IPS-NIHi7 (cell line): Measurements from ENCODE around the gene ZNF341.
"Not testable (repeated sequence)": the region's sequence is repeated elsewhere in the genome, so short reads cannot be mapped to it uniquely, and the experiment has no call there.

Source experiments
- DNase-seq: peaks from one replicate; pipeline ENCODE4 v3.0.0; 2012; ENCODE audit warnings: mixed read lengths; ENCODE audit errors: extremely low spot score

Gene ZNF341

DNA sequence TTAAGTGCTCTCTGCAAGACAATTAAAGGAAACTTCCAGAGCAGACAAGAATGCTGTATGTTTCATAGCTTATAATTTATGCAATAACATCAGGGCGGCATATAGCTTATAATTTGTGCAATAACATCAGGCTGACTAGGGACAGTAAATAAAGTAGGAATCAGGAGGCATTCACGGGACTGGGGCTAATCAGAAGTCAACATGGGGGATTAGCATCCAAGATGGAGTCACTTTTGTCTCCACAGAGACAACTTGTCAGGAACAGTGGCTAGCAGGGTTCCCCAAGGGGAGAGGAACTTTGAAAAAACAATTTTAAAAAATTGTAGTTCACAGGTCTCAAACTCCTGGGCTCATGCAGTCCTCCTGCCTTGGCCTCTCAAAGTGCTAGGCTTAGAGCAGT is 3.3 kb upstream of the ZNF341 start:
- DNase-seq = no peak

DNA sequence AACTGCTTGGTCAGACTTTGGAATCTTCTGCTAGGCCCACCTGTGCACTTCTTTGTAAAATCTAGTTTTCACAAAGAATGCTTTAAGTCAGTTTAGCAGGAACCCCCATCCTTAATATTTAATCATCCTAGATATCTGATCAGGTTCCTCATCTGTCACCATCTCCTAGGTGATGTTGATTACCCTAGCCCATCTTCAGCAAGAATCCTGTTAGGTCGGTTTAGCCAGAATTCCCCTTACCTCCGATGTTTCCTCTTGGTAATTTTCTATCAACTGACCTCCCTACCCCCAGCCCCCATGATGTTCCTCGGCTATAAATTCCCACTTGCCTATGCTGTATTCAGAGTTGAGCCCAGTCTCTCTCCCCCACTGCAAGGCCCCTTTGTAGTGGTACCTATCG is 2.7 kb upstream of the ZNF341 start:
- DNase-seq = no peak

DNA sequence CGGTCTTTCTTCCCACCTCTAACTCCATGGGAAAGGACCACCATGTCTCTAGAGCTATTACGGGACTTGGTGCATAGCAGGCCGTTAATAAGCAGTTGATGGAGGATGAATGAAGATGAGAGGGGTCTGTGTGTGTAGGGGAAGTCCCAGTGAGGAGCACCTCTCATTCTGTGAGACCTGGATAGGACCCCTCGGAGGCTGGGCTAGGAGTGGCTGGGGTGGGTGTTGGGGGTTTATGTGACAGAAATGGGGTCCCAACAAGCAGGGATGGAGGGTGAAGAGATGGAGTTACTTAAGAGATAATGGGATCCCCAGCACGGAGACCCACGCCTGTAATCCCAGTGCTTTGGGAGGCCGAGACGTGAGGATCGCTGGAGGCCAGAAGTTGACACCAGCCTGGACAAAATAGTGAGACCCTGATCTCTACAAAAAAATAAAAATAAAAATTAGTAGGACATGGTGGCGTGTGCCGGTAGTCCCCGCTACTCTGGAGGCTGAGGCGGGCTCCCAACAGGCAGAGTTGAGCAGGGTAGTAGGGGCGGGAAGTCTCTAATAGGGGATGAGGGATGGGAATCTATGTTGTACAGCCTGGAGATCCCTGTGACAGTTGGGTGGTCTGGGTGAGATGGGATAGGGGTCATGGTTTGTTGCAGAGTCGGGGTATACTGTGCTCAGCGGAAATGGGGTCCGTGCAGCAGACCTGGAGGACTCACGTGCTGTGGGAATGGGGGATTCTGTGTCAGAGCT is 677 bp upstream of the ZNF341 start:
- DNase-seq = no peak

DNA sequence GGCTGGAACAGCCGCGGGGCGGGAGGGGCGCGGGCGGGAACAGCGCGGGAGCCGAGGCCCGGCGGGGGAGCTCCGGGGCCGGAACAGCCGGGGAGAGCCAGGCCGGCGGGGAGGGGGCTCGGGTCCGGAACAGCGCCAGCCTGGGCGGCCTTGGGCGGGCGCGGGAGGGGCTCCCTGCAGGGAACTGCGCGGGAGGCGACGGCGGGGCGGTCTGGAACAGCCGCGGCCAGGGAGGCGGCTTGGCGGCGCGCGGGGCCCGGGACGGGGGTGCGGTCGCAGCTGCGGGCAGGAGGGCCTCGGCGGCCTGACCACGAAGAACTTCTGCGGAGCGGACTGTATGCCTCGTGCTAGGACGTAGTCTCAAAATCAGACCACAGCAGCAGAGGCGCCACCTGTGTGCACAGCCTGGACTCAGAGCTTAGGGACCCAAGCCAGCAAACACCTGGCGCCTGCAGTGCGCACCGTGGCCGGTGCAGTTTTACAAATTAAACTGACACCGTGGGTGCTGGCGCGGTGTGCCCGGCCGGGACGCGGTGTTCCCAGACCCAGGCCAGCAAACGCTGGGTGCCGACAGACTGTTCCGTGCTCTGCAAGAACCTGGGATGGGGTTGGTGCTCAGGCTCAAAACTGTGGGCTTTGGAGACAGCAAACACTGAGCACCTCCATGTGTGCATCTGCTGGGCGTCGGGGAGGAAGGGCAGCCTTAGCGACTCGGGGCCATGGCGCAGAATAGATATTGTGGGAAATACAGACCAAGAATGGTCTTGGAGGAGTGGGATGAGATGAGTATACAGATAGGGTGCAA is 572 bp downstream of the ZNF341 start:
- DNase-seq = no peak

DNA sequence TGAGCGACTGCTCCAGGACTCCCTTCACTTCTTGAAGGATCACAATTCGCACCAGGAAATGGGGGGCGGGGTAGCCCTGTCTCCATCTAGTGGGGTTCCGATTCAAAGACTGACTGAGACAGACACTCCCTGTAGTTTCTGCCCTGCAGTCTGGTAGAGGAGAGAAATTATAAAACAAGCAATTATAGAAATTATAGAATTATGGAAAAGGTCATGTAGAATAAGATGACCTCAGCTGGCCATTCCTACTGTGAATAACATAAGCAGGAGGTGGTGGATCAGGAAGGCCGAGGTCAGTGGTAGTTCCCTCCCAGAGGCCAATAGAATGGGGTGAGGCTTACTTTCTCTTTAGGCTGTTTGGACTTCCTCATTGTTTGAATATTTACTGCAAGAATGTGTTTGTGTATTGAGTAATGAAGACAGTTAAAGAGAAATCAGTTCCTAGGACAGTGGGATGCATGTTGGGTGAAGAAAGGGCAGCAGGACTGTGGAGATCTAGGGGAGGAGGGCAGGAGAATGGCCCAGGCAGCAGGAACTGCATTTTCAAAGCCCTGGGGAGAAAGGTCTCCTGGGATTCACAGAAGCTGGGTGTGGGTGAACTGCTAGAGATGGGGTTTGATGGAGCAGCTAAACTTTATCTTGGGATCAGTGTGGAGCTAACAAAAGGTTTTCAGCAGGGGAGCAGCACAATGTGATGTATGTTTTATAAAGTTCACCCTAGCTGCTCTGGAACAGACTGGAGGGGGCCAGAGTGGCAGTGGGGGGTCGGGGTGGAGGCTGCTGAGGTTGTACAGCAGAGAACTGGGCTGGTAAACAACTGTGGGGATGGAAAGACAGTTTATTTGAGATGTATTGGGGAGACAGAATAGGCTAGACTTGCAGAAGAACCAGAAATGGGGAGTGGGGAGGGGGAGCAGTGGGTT is 2.1 kb downstream of the ZNF341 start:
- no peak for DNase-seq

DNA sequence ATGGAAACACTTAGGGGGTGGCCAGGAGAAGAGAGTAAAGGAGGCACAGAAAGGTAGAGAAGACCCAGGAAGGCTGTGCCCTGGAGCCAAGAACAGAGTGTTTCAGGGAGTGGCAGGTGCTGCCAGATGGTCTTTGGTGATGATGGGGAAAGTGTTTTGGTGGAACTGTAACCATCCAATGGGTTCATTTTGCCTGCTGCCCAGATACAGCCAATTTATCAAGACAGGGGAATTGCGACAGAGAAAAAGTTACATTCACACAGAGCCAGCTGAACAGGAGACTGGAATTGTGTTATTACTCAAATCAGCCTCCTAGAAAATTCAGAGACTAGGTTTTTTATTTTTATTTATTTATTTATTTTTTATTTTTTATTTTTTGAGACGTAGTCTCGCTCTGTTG is 5.2 kb downstream of the ZNF341 start:
- no peak for DNase-seq

DNA sequence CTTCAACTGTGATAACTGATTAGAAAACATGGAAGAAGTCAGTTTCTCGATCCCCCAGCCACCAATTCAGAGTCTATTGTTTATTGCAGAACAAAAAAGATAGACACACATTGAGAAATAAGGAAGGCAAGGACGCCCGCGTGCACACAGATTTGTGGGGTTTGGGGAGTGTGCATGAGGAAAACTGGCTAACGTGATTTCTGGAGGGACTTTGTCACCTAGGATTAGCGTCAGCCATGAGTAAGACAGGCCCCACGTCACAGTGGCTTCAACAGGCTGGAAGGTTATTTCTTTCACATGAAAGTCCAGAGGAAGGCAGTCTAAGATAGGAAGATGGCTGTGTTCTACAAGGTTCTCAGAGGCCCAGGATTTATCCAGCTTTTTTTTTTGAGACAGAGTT is 7.7 kb downstream of the ZNF341 start:
- DNase-seq = no peak

DNA sequence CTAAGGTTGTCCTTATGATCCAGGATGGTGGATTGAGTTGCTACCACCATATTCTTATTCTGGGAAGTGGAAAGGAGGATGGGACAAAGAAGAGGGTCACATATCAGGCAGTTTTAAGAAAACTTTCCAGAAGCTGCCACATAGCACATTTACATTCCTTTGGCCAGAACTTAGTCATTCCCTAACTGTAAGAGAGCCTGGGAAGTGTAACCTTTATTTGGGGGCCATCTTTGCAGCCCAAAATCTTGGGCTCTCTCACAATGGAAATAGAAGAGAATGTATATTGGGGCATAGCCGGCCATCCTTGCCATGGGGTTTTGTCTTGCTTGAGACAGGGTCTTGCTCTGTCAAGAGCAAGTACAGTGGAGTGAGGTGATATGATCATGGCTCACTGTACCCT is 8.4 kb downstream of the ZNF341 start:
- no peak for DNase-seq

DNA sequence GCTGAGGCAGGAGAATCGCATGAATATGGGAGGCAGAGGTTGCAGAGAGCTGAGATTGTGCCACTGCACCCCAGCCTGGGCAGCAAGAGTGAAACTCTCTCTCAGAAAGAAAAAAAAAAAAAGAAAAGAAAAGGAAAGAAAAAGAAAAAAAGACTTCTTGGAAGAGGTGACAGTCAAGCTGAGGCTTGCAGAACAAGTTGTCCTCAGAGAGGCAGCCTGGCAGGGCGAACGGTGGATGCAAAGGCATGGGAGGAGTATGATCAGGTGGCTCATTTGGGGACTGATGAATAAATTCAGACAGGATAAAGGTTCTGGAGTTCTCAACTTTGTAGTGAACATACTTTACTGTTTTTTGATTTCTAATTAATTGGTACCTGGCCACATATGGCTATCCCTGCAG is 12.4 kb downstream of the ZNF341 start:
- no peak for DNase-seq

DNA sequence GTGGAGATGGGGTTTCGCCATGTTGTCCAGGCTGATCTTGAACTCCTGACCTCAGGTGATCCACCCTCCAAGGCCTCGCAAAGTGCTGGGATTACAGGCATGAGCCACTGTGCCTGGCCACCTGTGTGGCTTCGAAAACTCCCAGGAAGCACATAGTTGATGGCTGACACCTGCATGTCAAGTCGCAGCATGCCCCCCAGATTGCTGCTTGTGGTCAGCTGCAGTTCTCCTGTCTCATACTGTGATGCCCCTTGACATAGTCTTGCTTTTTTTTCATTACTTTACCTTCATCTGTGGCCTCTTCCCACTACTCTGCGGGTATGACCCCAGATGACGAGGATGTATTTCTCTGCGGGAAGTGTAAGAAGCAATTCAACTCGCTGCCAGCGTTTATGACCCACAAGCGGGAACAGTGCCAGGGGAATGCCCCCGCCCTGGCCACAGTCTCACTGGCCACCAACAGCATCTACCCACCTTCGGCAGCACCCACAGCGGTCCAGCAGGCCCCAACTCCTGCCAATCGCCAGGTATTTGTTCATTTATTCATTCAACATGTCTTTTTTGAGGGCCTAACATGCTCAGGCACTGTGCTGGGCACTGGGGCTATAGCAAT is 13.1 kb downstream of the ZNF341 start:
- DNase-seq = no peak

DNA sequence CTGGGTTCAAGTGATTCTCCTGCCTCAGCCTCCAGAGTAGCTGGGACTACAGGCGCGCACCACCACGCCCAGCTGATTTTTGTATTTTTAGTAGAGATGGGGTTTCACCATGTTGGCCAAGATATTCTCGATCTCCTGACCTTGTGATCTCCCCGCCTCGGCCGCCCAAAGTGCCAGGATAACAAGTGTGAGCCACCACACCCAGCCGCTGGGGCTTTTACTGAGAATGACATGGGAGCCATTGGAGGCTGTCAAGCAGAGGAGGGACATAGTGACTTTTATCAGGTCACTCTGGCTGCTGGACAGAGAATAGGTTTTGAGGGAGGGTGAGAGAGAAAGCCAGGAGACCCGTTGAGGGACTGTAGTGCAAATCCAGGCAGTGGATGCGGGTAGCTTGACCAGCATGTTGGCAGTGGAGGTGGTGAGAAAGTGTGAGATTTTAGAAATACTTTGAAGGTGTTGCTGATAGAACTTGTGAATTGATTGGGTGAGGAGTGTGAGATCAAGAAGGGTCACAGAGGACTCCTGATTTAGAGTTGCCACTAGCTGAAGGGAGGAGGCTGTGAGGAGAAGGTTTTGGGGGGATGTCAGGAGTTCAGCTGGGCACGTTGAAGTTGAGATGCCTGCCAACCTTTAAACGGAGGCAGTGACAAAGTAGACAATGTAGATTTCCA is 14.7 kb downstream of the ZNF341 start:
- no peak for DNase-seq

DNA sequence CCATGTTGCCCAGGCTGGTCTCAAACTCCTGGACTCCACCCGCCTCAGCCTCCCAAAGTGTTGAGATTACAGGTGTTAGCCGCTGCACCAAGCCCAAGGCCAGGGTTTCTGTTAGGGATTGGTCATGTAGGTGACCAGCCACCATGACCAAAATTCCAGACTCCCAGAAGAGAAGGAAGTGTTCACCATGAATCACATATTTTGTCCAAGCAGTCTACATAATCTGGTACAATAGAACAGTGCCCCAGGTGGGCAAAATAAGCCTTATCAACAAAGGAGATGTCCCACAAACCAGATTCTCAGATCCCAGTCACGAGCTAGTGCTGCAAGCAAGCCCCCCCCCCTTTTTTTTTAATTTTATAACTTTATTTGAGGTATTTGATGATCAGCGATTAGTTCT is 20.0 kb downstream of the ZNF341 start:
- DNase-seq = no peak

DNA sequence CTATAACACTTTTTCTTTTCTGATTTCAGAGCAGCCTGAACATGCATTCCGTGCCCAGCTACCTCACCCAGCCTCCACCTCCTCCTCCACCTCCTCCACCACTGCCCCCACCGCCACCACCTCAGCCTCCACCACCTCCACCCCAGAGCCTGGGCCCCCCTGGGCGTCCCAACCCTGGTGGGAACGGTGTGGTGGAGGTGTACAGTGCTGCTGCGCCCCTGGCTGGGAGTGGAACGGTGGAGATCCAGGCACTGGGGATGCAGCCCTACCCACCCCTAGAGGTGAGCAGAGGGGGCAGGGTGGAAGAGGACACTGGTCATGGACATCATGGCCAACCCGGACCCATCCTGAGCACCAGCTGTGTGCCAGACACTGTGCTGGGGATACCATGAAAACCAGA is 21.3 kb downstream of the ZNF341 start:
- no peak for DNase-seq

DNA sequence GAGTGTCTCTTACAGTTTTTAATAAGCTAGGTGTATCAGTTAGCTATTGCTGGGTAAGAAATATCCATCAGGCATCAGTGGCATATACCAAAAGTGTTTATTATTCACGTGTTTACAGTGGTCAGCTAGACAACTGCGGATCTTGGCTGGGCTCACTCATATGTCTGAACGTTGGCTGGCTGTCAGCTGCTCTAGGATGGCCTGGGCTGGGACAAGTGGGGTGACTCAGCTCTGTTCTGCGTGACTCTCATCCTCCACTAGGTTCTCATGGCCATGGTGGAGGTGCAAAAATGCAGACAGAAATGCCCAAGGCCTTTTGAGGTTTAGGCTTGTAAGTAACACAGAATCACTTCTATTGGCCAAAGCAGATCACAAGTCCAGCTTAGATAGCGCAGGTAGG is 22.0 kb downstream of the ZNF341 start:
- DNase-seq = no peak

DNA sequence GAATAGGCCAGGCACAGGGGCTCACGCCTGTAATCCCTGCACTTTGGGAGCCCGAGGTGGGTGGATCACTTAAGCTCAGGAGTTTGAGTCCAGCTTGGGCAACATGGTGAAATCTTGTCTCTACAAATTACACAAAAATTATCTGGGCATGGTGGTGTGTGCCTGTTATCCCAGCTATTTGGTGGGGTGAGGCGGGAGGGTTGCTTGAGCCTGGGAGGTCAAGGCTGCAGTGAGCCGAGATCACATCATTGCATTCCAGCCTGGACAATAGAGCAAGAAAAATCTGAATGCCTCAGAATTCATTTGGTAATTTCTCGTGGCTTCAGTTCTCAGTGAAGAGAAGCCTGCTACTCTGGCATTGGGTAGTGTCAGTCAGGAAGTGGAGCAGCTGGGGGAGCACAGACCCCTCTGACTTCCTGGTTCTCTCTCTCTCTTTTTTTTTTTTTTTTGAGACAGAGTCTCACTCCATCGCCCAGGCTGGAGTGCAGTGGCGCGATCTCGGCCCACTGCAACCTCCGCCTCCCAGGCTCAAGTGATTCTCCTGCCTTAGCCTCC is 24.2 kb downstream of the ZNF341 start:
- not testable (repeated sequence) for DNase-seq

DNA sequence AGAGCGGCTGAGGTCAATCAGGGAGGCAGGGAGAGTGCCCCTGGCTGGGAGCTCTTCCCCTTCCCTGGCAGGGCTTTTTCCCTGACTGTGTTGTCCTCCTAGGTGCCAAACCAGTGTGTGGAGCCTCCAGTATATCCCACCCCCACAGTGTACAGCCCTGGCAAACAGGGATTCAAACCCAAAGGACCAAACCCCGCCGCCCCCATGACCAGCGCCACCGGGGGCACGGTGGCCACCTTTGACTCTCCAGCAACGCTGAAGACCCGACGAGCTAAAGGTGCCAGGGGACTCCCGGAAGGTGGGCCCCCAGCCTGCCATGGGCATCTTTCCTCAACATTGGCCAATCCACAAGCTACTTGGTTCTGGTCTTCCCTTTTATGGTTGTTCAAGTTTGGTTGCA is 25.2 kb downstream of the ZNF341 start:
- DNase-seq = no peak

DNA sequence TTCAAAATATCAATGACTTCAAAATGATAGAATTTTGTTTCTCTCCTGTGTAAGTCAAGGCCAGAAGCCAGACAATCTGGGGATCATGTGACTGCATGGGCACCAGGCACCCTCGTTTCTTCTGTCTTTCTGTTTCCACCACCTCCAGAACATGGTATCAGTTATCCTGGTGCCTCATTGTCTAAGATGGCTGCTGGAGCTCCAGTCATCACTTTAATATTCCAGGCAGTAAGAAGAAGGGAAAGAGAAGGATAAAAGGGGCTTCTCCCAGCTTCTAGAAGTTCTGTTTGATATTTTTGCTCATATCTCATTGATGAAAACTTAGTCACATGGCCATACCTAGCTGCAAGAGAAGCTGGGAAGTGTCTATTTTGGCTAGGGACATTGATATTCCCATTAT is 25.7 kb downstream of the ZNF341 start:
- DNase-seq = no peak

DNA sequence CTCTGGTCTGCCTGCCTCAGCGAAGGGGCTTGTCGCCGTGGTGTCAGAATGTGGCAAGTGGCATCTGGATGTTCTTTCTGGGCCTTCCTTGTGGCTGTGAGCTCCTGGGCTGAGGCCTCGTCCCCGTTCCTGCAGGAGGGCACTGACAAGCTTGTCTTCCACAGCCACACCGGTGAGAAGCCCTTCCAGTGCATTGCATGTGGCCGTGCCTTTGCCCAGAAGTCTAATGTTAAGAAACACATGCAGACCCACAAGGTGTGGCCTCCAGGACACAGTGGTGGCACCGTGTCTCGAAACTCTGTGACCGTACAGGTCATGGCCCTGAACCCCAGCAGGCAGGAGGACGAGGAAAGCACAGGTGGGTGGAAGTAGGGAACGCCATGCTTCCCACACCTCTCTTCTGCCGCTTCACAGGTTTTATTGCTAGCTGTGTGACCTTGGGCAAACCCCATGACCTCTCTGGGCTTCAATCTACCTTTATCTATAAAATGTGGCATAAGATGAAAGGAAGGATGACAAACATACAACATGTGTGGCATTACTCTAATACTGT is 30.0 kb downstream of the ZNF341 start:
- no peak for DNase-seq

DNA sequence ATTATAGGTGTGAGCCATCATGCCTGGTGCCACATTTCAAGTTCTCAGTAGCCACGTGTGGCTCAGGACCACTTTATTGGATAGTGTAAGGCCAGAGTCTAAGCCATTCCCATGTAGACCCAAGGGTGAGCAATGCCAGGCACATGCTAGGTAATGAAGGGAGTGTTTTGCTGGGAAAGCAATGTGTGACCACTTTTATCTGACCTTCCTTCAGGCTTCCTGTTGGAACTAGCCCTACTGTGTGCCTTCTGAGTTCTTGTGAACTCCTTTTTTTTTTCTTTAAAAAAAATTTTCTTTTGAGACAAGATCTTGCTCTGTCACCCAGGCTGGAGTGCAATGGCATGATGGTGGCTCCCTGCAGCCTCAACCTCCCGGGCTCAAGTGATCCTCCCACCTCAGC is 33.3 kb downstream of the ZNF341 start:
- DNase-seq = no peak

DNA sequence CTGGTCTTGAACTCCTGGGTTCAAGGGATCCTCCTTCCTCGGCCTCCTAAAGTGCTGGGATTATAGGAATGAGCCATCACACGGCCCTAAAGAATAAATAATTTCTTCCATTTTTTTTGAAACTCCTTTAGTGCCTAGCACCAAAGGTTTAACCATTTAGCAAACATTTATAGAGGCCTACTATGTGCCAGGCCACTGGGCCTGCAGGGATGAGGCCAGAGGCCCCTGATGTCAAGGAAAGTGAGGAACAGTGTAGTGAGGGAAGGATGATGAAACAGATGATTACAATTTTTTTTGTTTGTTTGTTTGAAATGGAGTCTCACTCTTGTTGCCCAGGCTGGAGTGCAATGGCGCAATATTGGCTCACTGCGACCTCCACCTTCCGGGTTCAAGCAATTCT is 33.8 kb downstream of the ZNF341 start:
- no peak for DNase-seq

DNA sequence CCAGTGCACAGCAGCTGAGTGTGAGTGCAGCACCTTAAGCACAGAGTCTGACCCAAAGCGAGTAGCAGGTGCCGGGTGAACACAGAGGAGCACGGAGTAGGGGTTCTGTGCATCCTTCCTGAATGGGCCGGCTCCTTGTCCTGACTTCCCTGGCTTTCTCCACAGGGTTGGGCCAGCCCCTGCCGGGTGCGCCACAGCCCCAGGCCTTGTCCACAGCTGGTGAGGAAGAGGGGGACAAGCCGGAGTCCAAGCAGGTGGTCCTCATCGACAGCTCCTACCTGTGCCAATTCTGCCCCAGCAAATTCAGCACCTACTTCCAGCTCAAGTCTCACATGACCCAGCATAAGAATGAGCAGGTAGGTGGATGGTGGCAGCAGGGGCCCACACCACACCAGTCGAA is 34.9 kb downstream of the ZNF341 start:
- no peak for DNase-seq
